ENCODE measurements around the gene TCAP. TPM values are rescaled to one million over a fixed set of nuclear protein-coding genes. Genes with fewer than 3 reads are reported as not detected.

Gene TCAP
- polyA plus RNA-seq, 1 donor from 2014 or later: 3.7 TPM

DNA sequence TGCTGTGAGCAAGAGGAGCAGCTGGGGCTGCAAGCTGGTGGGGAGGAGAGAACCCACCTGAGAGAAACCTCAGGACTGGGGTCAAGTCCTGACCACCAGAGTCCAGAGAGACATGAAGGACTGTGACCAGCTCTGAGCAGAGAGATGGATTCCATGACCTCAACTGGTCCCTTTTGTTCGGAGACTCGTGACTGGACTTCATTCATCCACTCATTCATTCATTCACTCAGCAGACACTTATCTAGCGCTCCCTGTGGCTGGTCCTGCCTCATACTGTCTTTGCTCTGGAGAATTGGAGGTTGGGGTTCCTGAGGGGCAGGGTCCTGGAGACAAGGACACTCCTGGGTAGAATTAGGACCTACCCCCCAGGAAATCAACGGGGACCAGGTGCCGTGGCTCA lies 38.8 kb downstream of the TCAP start:
- Histone ChIP-seq H3K9me2 (ENCODE audit: insufficient read depth, low read length) (no peaks in the 10 kb centered on the region), H3K9me3 (ENCODE audit: low read length) (no peaks in the 10 kb centered on the region), H3K27me3 (ENCODE audit: insufficient read depth, low read depth, low read length) (peaks cover 15% of the 10 kb centered on the region), H3K27ac (ENCODE audit: low read length) (no peak overlapping the region), H3K9ac (ENCODE audit: low read length) (no peak overlapping the region), H3K79me2 (replicated peaks; ENCODE audit: insufficient read depth, low read length) (no peaks in the 10 kb centered on the region), H3K36me3 (ENCODE audit: insufficient read depth, low read length) (no peaks in the 10 kb centered on the region), H2AFZ (ENCODE audit: low read depth, low read length) (no peak overlapping the region), H4K20me1 (ENCODE audit: insufficient read depth) (no peaks in the 10 kb centered on the region), H3K4me3 (ENCODE audit: low read length) (no peak overlapping the region), H3F3A (ENCODE audit: insufficient read depth, low read length, poor library complexity, severe bottlenecking) (no peaks in the 10 kb centered on the region), H3K4me2 (ENCODE audit: low read length) (no peak overlapping the region)
- no peak for TF ChIP-seq EP300 (conservative IDR thresholded peaks at IDR 0.05; ENCODE audit: poor library complexity, severe bottlenecking)
- TF ChIP-seq MXI1 (conservative IDR thresholded peaks at IDR 0.05; ENCODE audit: poor library complexity, severe bottlenecking): no peak
- no peak for TF ChIP-seq POLR2AphosphoS5 (IDR thresholded peaks at IDR 0.05)
- no peak for TF ChIP-seq RAD21 (conservative IDR thresholded peaks at IDR 0.05)
- TF ChIP-seq, protein P1, sequence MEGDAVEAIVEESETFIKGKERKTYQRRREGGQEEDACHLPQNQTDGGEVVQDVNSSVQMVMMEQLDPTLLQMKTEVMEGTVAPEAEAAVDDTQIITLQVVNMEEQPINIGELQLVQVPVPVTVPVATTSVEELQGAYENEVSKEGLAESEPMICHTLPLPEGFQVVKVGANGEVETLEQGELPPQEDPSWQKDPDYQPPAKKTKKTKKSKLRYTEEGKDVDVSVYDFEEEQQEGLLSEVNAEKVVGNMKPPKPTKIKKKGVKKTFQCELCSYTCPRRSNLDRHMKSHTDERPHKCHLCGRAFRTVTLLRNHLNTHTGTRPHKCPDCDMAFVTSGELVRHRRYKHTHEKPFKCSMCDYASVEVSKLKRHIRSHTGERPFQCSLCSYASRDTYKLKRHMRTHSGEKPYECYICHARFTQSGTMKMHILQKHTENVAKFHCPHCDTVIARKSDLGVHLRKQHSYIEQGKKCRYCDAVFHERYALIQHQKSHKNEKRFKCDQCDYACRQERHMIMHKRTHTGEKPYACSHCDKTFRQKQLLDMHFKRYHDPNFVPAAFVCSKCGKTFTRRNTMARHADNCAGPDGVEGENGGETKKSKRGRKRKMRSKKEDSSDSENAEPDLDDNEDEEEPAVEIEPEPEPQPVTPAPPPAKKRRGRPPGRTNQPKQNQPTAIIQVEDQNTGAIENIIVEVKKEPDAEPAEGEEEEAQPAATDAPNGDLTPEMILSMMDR (IDR thresholded peaks at IDR 0.05; ENCODE audit: poor library complexity, severe bottlenecking): no peak
- TF ChIP-seq EZH2 (IDR thresholded peaks at IDR 0.05; ENCODE audit: borderline replicate concordance, insufficient read depth, low read length, poor library complexity, severe bottlenecking): no peak
- TF ChIP-seq TAF1 (IDR thresholded peaks at IDR 0.05; ENCODE audit: low read depth): no peak
- TF ChIP-seq, protein P2, sequence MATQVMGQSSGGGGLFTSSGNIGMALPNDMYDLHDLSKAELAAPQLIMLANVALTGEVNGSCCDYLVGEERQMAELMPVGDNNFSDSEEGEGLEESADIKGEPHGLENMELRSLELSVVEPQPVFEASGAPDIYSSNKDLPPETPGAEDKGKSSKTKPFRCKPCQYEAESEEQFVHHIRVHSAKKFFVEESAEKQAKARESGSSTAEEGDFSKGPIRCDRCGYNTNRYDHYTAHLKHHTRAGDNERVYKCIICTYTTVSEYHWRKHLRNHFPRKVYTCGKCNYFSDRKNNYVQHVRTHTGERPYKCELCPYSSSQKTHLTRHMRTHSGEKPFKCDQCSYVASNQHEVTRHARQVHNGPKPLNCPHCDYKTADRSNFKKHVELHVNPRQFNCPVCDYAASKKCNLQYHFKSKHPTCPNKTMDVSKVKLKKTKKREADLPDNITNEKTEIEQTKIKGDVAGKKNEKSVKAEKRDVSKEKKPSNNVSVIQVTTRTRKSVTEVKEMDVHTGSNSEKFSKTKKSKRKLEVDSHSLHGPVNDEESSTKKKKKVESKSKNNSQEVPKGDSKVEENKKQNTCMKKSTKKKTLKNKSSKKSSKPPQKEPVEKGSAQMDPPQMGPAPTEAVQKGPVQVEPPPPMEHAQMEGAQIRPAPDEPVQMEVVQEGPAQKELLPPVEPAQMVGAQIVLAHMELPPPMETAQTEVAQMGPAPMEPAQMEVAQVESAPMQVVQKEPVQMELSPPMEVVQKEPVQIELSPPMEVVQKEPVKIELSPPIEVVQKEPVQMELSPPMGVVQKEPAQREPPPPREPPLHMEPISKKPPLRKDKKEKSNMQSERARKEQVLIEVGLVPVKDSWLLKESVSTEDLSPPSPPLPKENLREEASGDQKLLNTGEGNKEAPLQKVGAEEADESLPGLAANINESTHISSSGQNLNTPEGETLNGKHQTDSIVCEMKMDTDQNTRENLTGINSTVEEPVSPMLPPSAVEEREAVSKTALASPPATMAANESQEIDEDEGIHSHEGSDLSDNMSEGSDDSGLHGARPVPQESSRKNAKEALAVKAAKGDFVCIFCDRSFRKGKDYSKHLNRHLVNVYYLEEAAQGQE (IDR thresholded peaks at IDR 0.05; ENCODE audit: borderline replicate concordance): no peak
- no peak for TF ChIP-seq SMC3 (conservative IDR thresholded peaks at IDR 0.05; ENCODE audit: poor library complexity)

DNA sequence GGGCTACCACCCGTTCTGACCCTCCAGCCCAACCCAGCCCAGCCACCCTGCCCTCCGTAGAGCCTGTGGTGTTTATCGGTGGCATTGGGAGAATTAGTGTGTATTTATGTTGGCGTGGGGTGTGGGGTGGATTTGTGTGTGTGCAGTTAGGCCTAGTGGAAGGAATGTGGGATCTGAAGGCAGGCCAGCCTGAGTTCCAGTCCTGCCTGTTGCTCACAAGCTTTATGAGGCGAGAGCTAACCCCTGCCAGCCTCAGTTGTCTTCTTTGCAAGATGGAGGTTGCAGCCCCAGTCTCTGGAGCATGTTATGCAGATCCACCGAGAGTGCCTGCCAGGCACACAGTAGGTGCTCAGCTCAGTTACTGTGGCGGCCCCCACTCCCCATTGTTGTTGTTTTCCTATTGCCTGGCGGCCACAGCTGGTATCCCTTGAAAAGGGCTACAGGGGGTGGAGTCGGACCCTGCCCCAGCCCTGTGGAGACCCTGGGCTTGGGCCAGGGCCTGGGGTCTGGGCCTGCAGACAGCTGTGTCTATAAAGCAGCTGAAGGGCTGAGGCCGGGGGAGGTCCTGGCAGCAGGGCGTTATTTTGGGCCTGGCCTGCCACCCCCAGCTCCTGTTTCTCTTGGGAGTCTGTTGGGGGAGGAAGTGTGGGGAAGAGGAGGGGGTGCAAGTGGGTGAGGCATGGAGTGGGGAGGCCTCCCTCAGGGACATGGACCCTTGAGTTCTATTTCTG lies 39.8 kb downstream of the TCAP start:
- H2AFZ ChIP-seq (ENCODE audit: low read depth, low read length): no peak overlapping the region
- H3K4me3 ChIP-seq (ENCODE audit: low read length): no peak overlapping the region
- H3K9me2 ChIP-seq (ENCODE audit: insufficient read depth, low read length): no peaks in the 10 kb centered on the region
- H3K4me2 ChIP-seq (ENCODE audit: low read length): no peak overlapping the region
- H4K20me1 ChIP-seq (ENCODE audit: insufficient read depth): no peaks in the 10 kb centered on the region
- H3K27me3 ChIP-seq (ENCODE audit: insufficient read depth, low read depth, low read length): peaks cover 8% of the 10 kb centered on the region
- H3K36me3 ChIP-seq (ENCODE audit: insufficient read depth, low read length): no peaks in the 10 kb centered on the region
- H3K79me2 ChIP-seq (replicated peaks; ENCODE audit: insufficient read depth, low read length): no peaks in the 10 kb centered on the region
- no peaks in the 10 kb centered on the region for H3K9me3 ChIP-seq (ENCODE audit: low read length)
- no peak overlapping the region for H3K27ac ChIP-seq (ENCODE audit: low read length)
- TF ChIP-seq EZH2 (IDR thresholded peaks at IDR 0.05; ENCODE audit: borderline replicate concordance, insufficient read depth, low read length, poor library complexity, severe bottlenecking) (no peak), MXI1 (conservative IDR thresholded peaks at IDR 0.05; ENCODE audit: poor library complexity, severe bottlenecking) (no peak), POLR2AphosphoS5 (IDR thresholded peaks at IDR 0.05) (no peak), RAD21 (conservative IDR thresholded peaks at IDR 0.05) (no peak), EP300 (conservative IDR thresholded peaks at IDR 0.05; ENCODE audit: poor library complexity, severe bottlenecking) (no peak), TAF1 (IDR thresholded peaks at IDR 0.05; ENCODE audit: low read depth) (no peak), SMC3 (conservative IDR thresholded peaks at IDR 0.05; ENCODE audit: poor library complexity) (no peak)
- TF ChIP-seq, protein P2 (IDR thresholded peaks at IDR 0.05; ENCODE audit: borderline replicate concordance): no peak
- TF ChIP-seq, protein P1 (IDR thresholded peaks at IDR 0.05; ENCODE audit: poor library complexity, severe bottlenecking): no peak
- no peaks in the 10 kb centered on the region for H3F3A ChIP-seq (ENCODE audit: insufficient read depth, low read length, poor library complexity, severe bottlenecking)
- no peak overlapping the region for H3K9ac ChIP-seq (ENCODE audit: low read length)

Measured in neural cell (in vitro differentiated cells).